GM21576 (cell line): ENCODE results near the gene ADGRG2.
"Not testable (repeated sequence)": the region's sequence is repeated elsewhere in the genome, so short reads cannot be mapped to it uniquely, and the experiment has no call there.

Source experiments
- ATAC-seq: cut with Tn5 transposase; IDR thresholded peaks from one replicate; pipeline ENCODE4 v1.9.1; 2021; ENCODE audit warnings: mild to moderate bottlenecking, moderate library complexity; ENCODE audit not compliant: unreplicated experiment

Gene ADGRG2

DNA sequence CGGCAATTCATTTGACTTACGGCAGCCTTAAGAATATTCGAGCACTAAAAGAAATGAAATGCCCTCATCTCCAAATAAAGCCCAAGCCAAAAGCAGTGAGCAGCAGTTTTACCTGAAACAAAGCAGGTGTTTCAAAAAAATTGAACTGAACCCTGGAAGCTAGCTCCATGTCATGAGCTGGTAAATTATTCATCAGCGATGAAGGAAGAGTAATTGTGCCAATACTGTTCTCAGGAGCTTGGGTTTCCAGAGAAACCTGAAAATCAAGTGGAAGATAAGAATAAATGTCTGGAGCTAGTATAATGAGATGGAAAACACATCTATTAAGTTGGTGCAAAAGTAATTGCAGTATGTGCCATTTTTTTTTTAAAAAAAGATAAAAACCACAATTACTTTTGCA lies 114.4 kb downstream of the ADGRG2 start:
- no peak for ATAC-seq

GRCh38 chrX:19007011-19007410 lies 115.3 kb downstream of the ADGRG2 start:
- ATAC-seq, result no peak

DNA sequence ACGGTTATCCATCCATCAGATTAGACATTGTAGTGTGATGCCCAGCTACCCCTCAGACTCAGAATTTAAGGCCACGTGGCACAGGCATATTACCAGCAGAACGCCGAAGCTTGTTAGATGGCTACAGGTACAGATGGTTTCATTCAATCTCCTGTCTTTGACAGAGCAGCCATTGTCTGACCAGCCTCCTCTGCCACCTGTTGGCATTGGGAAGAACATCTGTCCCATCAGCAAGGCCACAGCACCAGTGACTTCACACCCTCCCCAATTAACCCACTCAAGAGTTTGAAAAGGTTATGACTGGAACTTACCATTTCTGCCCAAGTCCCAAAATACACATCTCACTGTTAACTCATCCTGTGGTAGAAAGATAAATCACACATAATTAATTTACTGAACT lies 116.4 kb downstream of the ADGRG2 start:
- no peak for ATAC-seq

DNA sequence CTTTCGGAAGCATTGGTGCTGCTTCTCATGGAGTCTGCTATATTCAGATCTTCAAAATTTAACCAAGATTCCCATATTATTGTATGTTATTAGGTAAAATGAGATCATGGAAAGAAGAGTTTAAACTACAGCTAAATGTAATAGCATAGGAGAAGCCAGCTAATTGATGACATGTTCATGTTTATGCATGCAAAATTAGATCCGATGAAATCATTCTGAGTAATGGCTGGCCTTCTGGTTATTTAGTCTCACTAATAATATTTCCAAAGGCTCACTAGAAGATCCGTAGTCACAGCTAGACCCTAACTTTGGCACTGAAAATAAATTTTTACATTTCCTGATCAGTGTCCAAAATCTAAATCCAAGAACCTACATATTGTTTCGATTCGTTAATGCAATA lies 118.5 kb downstream of the ADGRG2 start:
- ATAC-seq, result no peak

DNA sequence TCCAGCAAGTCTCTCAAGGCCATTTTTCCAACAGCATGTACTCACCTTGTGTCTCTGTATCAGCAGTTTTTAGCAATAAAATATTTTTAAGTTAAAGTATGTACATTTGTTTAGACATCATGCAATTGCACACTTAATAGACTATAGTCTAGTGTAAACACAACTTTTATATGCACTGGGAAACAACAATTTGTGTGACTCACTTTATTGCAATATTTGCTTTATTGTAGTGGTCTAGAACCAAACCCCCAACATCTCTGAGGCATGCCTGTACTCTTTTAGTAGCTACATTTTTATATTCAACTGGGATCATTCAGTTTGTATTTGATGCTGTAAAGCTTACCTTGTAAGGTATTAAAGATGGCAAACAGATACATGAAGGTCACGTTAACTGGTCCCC lies 123.6 kb downstream of the ADGRG2 start:
- no peak for ATAC-seq

DNA sequence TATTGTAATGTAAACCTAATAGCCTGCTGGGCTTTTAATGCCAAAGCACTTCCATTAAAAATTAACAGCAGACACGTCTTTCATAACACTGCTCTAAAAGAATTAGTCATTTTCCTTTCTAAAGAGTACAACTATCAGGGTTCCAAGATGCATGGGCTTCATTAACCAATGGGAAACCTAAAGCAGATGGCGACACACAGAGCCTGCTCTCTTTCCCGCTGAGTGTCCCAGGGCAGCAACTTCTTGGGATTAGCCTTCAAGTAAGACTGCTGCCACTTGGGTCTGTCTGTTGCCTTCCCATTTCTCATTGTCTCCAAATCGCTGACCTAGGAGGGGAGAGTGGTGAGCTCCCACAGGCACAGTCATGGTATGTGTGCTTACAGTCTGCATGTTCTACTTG lies 124.4 kb downstream of the ADGRG2 start:
- no peak for ATAC-seq

DNA sequence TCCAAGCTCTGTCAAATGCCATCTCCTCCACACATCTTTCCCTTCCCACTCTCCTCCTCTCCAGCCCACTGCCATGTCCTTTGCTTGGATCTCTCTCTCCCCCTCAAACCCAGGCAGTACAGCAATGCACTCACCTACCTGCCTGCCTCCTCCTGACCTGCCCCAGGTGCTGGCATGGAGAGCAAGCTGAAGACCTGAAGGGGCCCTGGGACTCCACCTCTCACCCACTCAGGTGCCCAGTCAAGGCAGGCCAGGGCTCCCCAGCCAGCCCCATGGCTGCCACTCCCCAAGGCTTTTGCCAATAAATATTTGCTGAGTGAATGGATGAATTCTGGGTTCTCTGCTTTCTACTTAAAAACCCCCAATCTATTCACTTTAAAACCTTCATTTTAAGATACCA lies 125.7 kb downstream of the ADGRG2 start:
- ATAC-seq, result no peak

GRCh38 chrX:18995221-18995620 lies 127.0 kb downstream of the ADGRG2 start:
- ATAC-seq, result no peak

DNA sequence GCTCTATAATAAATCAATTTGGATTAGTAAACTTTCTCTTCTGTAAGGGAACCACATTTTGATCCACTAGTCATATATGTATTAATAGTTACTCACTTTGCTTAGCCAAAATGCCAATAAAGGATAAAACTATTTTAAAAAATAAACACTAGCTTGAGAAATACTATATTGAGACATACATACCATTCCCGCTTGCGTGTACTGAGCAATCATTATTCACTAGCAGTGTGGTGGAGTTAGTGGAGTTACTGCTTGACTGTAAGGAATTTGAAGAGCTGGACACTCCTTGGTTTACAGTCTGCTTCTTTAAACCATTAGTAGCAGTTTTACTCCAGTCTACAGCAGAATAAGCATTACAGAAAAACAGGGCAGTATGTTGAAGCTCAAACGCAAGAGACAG lies 127.6 kb downstream of the ADGRG2 start:
- no peak for ATAC-seq

DNA sequence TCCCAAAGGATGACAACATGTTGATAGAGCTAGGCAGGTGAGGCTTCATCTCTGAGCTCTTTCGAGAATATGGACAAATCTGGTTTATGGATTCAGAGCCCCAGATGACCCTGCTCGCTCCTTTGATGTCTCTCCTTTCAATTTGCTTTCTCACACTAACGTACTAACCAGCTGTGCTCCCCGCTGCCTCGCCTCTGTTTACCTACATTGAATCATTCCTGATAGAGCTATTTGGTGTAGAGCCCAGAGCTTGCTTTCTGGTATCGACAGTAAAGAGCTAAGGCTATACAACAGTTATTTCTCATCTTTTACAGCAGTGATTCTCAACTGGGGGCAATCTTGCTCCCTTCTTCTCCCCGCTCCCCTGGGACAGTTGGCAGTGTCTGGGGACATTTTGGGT lies 129.4 kb downstream of the ADGRG2 start:
- ATAC-seq, result no peak

DNA sequence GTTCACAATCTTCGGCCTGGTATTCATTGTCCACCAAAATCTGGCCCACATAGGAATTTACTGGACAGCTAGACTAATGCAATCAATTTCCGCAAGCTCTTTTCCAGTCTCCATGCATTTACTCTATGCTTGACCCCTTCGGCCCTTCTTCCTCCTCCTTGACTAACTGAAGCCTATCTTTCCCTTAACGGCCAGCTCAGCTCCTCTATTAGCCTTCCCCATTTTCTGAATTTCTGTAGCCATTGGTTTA lies 137.2 kb downstream of the ADGRG2 start:
- no peak for ATAC-seq

- peak; percentile 81 for ATAC-seq
Measured at GRCh38 chrX:18984381-18985185, 137.7 kb downstream of the ADGRG2 start.

DNA sequence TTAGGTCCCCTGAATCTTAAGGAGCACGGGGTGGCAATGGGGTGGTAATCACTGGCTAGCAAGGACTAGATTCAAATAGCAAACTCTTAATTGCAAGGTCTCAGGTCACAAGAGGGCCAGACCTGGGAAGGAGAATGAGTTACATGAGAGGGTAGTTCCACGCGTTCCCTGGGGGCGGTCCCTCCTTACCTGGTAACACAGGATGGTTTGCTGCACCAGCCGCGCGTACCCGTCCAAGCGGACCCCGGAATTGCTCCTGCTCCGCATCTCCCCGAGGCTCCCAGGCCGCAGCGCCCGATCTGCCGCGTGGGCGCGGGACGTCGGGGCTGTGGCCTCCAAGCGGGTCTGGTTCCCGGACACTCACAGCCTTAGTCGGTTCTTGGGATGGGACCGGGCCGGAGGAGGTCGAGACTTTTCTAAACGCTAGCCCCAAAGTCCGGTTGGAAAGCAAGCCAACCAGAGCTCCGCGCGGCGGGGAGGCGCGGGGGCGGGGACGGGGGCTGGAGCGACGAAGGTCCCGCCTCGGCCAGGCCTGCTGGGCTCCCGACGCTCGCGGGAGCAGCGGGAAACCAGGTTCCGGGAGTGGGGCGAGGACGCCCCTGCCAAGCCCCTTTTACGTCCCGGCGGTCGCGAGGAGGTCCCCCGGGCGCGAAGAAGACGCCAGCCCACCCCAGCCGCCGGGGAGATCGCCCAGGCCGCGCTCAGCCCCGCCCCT lies 138.4 kb downstream of the ADGRG2 start, which contains the start of gene PHKA2:
Gene PHKA2 (minus strand): TSS at position 449 of the 715 bp plus-strand sequence. CDS start 182 bp downstream, at position 267.
- ATAC-seq, result peak; percentile 41

GRCh38 chrX:18981124-18981807 lies 141.0 kb downstream of the ADGRG2 start:
- ATAC-seq, result no peak

DNA sequence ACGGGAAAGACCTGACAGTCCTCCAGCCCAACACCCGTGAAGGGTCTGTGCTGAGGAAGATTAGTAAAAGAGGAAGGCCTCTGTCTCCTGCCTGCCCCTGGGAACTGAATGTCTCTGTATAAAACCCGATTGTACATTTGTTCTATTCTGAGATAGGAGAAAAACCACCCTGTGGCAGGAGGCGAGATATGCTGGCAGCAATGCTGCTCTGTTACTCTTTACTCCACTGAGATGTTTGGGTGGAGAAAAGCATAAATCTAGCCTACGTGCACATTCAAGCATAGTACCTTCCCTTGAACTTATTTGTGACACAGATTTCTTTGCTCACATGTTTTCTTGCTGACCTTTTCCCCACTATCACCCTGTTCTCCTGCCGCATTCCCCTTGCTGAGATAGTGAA lies 142.0 kb downstream of the ADGRG2 start:
- not testable (repeated sequence) for ATAC-seq

- ATAC-seq, result no peak
Measured at GRCh38 chrX:18974993-18975392, 147.3 kb downstream of the ADGRG2 start.

DNA sequence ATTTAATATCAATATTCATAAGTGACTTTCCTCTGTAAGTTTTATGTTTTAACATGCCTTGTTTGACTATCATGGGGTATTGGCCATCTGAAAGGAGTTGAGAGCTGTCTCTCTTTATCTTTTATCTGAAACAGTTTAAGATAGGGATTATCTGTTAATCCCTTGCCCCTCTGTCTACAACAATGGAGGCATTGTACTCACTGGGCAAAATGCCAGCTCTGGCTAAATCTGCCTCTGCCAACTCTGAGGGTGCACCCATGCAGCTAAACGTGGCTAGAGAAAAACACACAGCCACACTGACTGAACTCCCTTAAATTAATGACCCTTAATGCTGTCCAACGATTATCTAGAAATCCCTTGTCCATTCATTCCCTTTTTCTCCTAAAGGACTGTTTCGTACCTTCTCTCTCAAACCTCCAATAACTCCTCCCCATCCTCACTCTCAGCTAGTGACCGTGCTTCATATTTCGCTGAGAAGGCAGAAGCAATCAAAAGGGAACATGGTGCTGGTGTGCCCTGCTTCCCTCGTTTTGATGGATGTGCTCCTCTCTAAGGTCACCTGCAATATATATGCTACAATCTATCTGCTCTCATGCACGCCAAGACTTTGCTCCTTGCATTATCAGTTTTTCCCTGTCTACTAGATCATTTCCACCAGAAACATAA lies 148.6 kb downstream of the ADGRG2 start:
- ATAC-seq, result no peak

GRCh38 chrX:18971506-18971905 lies 150.8 kb downstream of the ADGRG2 start:
- ATAC-seq, result no peak

DNA sequence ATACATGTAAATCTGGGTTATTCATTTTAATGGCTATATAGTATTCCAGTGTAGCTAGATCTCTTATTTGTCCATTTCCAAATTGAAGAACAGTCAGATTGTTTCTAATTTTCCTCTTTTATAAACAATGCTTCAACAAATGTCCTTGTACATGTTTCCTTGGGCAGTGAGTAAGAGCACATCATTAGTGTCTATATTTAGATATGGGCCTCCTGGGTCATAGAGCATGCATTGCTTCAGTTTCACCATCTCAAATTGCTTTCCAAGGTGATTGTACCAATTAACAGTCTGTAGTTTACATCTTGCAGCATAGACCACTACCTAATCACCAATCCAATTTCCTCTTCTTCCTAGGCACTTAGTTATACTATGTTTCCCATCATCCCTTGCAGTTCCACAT lies 151.8 kb downstream of the ADGRG2 start:
- no peak for ATAC-seq

DNA sequence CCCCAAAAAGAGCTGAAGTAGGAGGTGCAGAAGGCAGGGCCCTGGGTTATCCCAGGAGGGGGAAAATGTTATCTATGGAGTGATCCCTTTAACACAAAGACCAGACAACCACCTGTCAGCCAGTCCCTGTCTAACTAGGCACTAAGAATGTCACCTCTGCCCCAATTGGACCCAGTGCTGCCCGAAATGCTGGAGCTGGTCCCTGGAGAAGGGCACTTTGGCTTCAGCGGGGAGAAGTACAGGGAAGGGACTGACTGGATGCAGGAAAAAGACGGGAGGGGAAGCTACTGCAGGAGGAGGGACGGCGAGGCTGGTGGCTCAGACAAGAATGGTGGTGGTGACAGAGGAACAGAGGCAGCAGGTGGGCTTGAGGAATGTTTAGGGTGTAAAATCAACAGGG lies 155.6 kb downstream of the ADGRG2 start:
- no peak for ATAC-seq

- ATAC-seq, result no peak
Measured at GRCh38 chrX:18964901-18965300, 157.4 kb downstream of the ADGRG2 start.
